ENCODE measurements around the gene CRHR1. TPM values are rescaled to one million over a fixed set of nuclear protein-coding genes. Genes with fewer than 3 reads are reported as not detected.

CRHR1 gene
- total RNA-seq, 1 experiment from 2014 or later = 1.6 TPM

DNA sequence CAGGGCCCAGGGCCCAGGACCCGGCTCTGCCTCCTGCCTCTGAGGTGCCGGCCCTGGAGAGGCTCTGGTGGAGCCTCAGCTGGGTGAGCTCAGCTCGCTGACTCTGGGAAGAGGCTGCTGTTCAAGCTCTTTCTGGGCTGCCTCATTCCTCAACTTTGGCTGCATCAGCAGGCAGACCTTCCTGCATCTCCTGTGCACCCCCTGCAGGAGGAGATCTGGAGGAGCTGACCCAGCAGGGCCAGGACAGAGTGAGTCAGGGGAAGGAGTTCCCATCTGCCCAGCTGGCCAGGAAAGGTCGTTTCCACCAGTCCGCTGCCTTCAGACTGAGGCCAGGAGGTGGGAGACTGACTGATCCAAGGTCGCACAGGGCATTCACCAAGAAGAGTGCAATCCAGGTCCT is 10.7 kb downstream of the CRHR1 start:
- H3K27me3 Mint-ChIP-seq (ENCODE audit: low read depth) = peaks cover 2% of the 10 kb centered on the region; the same call in 1 of the 2 replicates
- no peak overlapping the region for H3K27ac Mint-ChIP-seq
- ATAC-seq (peak; percentile 81), DNase-seq (ENCODE audit: low spot score) (peak; percentile 56)
- TF ChIP-seq GRHL2 (CRISPR knock-in tag; IDR thresholded peaks at IDR 0.05; ENCODE audit: insufficient replicate concordance, severe bottlenecking) (no peak), GTF2I (CRISPR knock-in tag; conservative IDR thresholded peaks at IDR 0.05) (no peak), KAT7 (CRISPR knock-in tag; IDR thresholded peaks at IDR 0.05; ENCODE audit: borderline replicate concordance) (no peak), EMX1 (CRISPR knock-in tag; IDR thresholded peaks at IDR 0.05) (no peak)
- TF ChIP-seq, protein P1, sequence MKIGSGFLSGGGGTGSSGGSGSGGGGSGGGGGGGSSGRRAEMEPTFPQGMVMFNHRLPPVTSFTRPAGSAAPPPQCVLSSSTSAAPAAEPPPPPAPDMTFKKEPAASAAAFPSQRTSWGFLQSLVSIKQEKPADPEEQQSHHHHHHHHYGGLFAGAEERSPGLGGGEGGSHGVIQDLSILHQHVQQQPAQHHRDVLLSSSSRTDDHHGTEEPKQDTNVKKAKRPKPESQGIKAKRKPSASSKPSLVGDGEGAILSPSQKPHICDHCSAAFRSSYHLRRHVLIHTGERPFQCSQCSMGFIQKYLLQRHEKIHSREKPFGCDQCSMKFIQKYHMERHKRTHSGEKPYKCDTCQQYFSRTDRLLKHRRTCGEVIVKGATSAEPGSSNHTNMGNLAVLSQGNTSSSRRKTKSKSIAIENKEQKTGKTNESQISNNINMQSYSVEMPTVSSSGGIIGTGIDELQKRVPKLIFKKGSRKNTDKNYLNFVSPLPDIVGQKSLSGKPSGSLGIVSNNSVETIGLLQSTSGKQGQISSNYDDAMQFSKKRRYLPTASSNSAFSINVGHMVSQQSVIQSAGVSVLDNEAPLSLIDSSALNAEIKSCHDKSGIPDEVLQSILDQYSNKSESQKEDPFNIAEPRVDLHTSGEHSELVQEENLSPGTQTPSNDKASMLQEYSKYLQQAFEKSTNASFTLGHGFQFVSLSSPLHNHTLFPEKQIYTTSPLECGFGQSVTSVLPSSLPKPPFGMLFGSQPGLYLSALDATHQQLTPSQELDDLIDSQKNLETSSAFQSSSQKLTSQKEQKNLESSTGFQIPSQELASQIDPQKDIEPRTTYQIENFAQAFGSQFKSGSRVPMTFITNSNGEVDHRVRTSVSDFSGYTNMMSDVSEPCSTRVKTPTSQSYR (CRISPR knock-in tag; IDR thresholded peaks at IDR 0.05) = no peak
- TF ChIP-seq, protein P2, sequence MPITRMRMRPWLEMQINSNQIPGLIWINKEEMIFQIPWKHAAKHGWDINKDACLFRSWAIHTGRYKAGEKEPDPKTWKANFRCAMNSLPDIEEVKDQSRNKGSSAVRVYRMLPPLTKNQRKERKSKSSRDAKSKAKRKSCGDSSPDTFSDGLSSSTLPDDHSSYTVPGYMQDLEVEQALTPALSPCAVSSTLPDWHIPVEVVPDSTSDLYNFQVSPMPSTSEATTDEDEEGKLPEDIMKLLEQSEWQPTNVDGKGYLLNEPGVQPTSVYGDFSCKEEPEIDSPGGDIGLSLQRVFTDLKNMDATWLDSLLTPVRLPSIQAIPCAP (CRISPR knock-in tag; IDR thresholded peaks at IDR 0.05) = no peak
- peaks cover 29% of the 10 kb centered on the region for H3K4me1 Mint-ChIP-seq
- POLR2A ChIA-PET = interaction anchor here (0.6 kb wide), 1 partner anchor 208 kb away, joined by 3 read pairs; no protein-coding TSS in a partner anchor
- no peaks in the 10 kb centered on the region for H3K36me3 Mint-ChIP-seq
- no peaks in the 10 kb centered on the region for H3K9me3 Mint-ChIP-seq
- no peak overlapping the region for H3K4me3 Mint-ChIP-seq
- CTCF ChIA-PET = interaction anchor here (0.6 to 6.7 kb wide), 27 partner anchors 11 to 155 kb away, joined by 3 to 87 read pairs (median 5); partner anchors contain the start of genes CRHR1 and MAPT

DNA sequence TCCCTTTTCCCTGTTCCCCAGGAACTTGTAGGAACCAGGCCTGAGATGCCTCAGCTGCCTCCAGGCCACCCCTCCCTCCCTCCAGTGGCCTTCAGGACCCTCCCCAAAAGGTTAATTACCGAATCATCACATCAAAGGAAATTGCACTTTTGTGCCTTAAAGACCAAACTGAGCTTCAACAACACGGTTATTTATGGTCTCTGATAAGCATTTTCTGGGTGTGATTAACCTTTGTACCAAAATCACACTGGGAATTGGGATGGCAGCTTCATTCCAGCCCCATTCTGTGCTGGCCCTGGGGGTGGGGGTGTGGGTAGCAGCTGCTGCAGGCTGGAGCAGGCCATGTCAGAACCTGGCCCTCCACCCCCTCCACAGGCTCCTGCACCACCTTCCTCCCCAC is 16.7 kb downstream of the CRHR1 start:
- CTCF ChIA-PET = interaction anchor here (1.8 to 6.4 kb wide), 2 partner anchors 13 to 18 kb away, joined by 5 to 42 read pairs; partner anchors contain the start of gene CRHR1
- ATAC-seq = no peak

DNA sequence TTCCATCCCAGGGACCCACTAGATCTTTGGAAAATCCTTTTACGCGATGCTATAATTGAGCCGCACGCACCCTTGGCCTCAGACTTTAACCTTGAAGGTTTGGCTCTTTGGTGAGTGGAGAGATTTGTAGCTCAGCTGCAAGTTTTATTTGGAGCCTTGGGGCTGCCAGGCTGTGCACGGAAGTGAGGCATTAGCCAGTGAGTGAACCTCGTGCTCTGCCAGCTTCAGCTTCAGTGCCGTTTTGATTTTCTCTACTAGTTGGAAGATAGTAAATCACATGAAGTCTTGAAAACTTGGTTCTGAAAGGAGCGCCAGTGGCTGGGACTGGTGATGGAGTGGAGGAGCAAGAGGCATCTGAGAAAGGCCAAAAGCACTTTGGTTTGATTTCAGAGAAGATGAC is 17.3 kb downstream of the CRHR1 start:
- ATAC-seq = no peak
- Mint-ChIP-seq H3K27ac (no peak overlapping the region), H3K9me3 (no peaks in the 10 kb centered on the region), H3K36me3 (no peaks in the 10 kb centered on the region), H3K4me3 (no peak overlapping the region), H3K4me1 (peaks cover 8% of the 10 kb centered on the region; the same call in 1 of the 2 replicates), H3K27me3 (ENCODE audit: low read depth) (peaks cover 9% of the 10 kb centered on the region; the same call in 1 of the 2 replicates)
- no peak for DNase-seq (ENCODE audit: low spot score)
- TF ChIP-seq HMGA2 (CRISPR knock-in tag; IDR thresholded peaks at IDR 0.05) = no peak
- TF ChIP-seq MXD4 (CRISPR knock-in tag; IDR thresholded peaks at IDR 0.05; ENCODE audit: borderline replicate concordance) = no peak
- no peak for TF ChIP-seq ZNF138 (CRISPR knock-in tag; conservative IDR thresholded peaks at IDR 0.05)
- TF ChIP-seq, protein P3, sequence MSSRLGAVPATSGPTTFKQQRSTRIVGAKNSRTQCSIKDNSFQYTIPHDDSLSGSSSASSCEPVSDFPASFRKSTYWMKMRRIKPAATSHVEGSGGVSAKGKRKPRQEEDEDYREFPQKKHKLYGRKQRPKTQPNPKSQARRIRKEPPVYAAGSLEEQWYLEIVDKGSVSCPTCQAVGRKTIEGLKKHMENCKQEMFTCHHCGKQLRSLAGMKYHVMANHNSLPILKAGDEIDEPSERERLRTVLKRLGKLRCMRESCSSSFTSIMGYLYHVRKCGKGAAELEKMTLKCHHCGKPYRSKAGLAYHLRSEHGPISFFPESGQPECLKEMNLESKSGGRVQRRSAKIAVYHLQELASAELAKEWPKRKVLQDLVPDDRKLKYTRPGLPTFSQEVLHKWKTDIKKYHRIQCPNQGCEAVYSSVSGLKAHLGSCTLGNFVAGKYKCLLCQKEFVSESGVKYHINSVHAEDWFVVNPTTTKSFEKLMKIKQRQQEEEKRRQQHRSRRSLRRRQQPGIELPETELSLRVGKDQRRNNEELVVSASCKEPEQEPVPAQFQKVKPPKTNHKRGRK (CRISPR knock-in tag; IDR thresholded peaks at IDR 0.05; ENCODE audit: borderline replicate concordance) = no peak
- ChIA-PET CTCF (interaction anchor here (1.8 to 6.4 kb wide), 2 partner anchors 12 to 18 kb away, joined by 5 to 42 read pairs; partner anchors contain the start of gene CRHR1), POLR2A (no interaction called here)

More for the DNA sequence above, 16.7 kb downstream of the CRHR1 start:
- TF ChIP-seq, protein P4, sequence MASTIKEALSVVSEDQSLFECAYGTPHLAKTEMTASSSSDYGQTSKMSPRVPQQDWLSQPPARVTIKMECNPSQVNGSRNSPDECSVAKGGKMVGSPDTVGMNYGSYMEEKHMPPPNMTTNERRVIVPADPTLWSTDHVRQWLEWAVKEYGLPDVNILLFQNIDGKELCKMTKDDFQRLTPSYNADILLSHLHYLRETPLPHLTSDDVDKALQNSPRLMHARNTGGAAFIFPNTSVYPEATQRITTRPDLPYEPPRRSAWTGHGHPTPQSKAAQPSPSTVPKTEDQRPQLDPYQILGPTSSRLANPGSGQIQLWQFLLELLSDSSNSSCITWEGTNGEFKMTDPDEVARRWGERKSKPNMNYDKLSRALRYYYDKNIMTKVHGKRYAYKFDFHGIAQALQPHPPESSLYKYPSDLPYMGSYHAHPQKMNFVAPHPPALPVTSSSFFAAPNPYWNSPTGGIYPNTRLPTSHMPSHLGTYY (CRISPR knock-in tag; IDR thresholded peaks at IDR 0.05) = no peak
- TF ChIP-seq NR3C1 (CRISPR knock-in tag; conservative IDR thresholded peaks at IDR 0.05; ENCODE audit: low read depth) = no peak
- TF ChIP-seq, protein P5, sequence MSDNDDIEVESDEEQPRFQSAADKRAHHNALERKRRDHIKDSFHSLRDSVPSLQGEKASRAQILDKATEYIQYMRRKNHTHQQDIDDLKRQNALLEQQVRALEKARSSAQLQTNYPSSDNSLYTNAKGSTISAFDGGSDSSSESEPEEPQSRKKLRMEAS (CRISPR knock-in tag; IDR thresholded peaks at IDR 0.05) = no peak
- TF ChIP-seq ZNF138 (CRISPR knock-in tag; conservative IDR thresholded peaks at IDR 0.05) = no peak
- TF ChIP-seq, protein P6, sequence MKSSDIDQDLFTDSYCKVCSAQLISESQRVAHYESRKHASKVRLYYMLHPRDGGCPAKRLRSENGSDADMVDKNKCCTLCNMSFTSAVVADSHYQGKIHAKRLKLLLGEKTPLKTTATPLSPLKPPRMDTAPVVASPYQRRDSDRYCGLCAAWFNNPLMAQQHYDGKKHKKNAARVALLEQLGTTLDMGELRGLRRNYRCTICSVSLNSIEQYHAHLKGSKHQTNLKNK (CRISPR knock-in tag; IDR thresholded peaks at IDR 0.05) = no peak
- TF ChIP-seq TEAD1 (CRISPR knock-in tag; IDR thresholded peaks at IDR 0.05) = no peak
- TF ChIP-seq, protein P7, sequence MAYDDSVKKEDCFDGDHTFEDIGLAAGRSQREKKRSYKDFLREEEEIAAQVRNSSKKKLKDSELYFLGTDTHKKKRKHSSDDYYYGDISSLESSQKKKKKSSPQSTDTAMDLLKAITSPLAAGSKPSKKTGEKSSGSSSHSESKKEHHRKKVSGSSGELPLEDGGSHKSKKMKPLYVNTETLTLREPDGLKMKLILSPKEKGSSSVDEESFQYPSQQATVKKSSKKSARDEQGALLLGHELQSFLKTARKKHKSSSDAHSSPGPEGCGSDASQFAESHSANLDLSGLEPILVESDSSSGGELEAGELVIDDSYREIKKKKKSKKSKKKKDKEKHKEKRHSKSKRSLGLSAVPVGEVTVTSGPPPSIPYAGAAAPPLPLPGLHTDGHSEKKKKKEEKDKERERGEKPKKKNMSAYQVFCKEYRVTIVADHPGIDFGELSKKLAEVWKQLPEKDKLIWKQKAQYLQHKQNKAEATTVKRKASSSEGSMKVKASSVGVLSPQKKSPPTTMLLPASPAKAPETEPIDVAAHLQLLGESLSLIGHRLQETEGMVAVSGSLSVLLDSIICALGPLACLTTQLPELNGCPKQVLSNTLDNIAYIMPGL (CRISPR knock-in tag; IDR thresholded peaks at IDR 0.05) = no peak
- no peak for TF ChIP-seq ZNF671 (CRISPR knock-in tag; IDR thresholded peaks at IDR 0.05)
- TF ChIP-seq HMGA2 (CRISPR knock-in tag; IDR thresholded peaks at IDR 0.05) = no peak
- no peak for TF ChIP-seq CBFB (CRISPR knock-in tag; IDR thresholded peaks at IDR 0.05; ENCODE audit: low read depth)
- TF ChIP-seq IRF2 (CRISPR knock-in tag; IDR thresholded peaks at IDR 0.05; ENCODE audit: borderline replicate concordance, low read depth) = no peak
- DNase-seq (ENCODE audit: low spot score) = no peak
- H3K27ac Mint-ChIP-seq = no peak overlapping the region
- peaks cover 10% of the 10 kb centered on the region; the same call in 1 of the 2 replicates for H3K4me1 Mint-ChIP-seq
- peaks cover 11% of the 10 kb centered on the region for H3K27me3 Mint-ChIP-seq (ENCODE audit: low read depth)
- H3K36me3 Mint-ChIP-seq = no peaks in the 10 kb centered on the region
- H3K9me3 Mint-ChIP-seq = no peaks in the 10 kb centered on the region
- POLR2A ChIA-PET = no interaction called here
- no peak overlapping the region for H3K4me3 Mint-ChIP-seq
